Muscle of leg (tissue), 11 donors: Measurements from ENCODE around the gene TMA7. TPM values are rescaled to one million over a fixed set of nuclear protein-coding genes. Genes with fewer than 3 reads are reported as not detected.
"Not testable (repeated sequence)": the region's sequence is repeated elsewhere in the genome, so short reads cannot be mapped to it uniquely, and the experiment has no call there.

ENCODE experiments used
- DNase-seq: peaks from one replicate; pipeline ENCODE4 v3.0.0; 2013
- H3K27ac ChIP-seq: one replicate; pipeline ENCODE4 v1.5.1; 2013; ENCODE audit warnings: mild to moderate bottlenecking, low read length, control low read depth
- H3K27me3 ChIP-seq: one replicate; pipeline ENCODE4 v1.6.1; 2013; ENCODE audit warnings: low read length; ENCODE audit not compliant: control insufficient read depth, insufficient read depth
- H3K36me3 ChIP-seq: one replicate; pipeline ENCODE4 v1.6.1; 2013; ENCODE audit warnings: low read length; ENCODE audit not compliant: control insufficient read depth, insufficient read depth
- H3K4me1 ChIP-seq: one replicate; pipeline ENCODE4 v1.6.1; 2013; ENCODE audit warnings: low read length; ENCODE audit not compliant: control insufficient read depth, insufficient read depth
- H3K4me3 ChIP-seq: one replicate; pipeline ENCODE4 v1.5.1; 2013; ENCODE audit warnings: low read length, control low read depth
- H3K9me3 ChIP-seq: replicated peaks from 2 replicates; pipeline ENCODE4 v1.6.1; 2013; ENCODE audit warnings: low read depth, low read length; ENCODE audit not compliant: control insufficient read depth
- WGBS: methylation state at CpG from one replicate; pipeline ENCODE4 v1.1.5; 2013; ENCODE audit warnings: missing lambda C conversion rate; ENCODE audit not compliant: insufficient coverage; 5-methylcytosine and 5-hydroxymethylcytosine counted together
- polyA plus RNA-seq, 8 donors: library from polyadenylated mRNA; unstranded; fragments of 120-200 nt; gene quantifications; one replicate each; pipeline versions ENCODE4 v1.2.1 to v1.2.3, GENCODE V29; 2013; ENCODE audit warnings: inconsistent platforms in 1 of 8, low replicate concordance in 1 of 8; ENCODE audit not compliant: insufficient read length in 8 of 8, insufficient read depth in 1 of 8
- total RNA-seq: library from RNA; stranded (reverse); fragments of 120-200 nt; gene quantifications from one replicate; pipeline ENCODE4 v1.2.4, GENCODE V29; 2013

TMA7 gene
- total and polyA plus RNA-seq, 9 donors, result 170 to 391 (median 214) TPM

DNA sequence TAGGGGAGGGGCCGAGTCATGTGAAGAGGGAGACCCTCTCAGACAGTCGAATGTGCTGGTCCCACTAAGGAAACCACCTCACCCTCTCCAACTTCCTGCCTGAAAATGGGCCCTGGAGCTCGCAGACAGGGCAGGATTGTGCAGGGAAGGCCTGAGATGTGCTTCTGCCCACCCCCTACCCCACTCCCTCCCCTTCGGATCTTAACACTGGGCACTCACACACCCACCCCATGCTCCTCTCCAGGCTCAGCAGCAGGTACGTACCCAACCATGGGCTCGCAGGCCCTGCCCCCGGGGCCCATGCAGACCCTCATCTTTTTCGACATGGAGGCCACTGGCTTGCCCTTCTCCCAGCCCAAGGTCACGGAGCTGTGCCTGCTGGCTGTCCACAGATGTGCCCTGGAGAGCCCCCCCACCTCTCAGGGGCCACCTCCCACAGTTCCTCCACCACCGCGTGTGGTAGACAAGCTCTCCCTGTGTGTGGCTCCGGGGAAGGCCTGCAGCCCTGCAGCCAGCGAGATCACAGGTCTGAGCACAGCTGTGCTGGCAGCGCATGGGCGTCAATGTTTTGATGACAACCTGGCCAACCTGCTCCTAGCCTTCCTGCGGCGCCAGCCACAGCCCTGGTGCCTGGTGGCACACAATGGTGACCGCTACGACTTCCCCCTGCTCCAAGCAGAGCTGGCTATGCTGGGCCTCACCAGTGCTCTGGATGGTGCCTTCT lies 26.5 kb downstream of the TMA7 start:
- Histone ChIP-seq H3K36me3 (peaks cover 60% of the 10 kb centered on the region), H3K27ac (peak overlapping the region; percentile 100), H3K4me1 (peaks cover 69% of the 10 kb centered on the region), H3K9me3 (no peaks in the 10 kb centered on the region), H3K27me3 (no peaks in the 10 kb centered on the region), H3K4me3 (peak overlapping the region; percentile 69)
- DNase-seq, result peak; percentile 41
- 37% methylated on average over 17 of the region's 19 CpGs for WGBS

DNA sequence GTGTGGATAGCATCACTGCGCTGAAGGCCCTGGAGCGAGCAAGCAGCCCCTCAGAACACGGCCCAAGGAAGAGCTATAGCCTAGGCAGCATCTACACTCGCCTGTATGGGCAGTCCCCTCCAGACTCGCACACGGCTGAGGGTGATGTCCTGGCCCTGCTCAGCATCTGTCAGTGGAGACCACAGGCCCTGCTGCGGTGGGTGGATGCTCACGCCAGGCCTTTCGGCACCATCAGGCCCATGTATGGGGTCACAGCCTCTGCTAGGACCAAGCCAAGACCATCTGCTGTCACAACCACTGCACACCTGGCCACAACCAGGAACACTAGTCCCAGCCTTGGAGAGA lies 27.0 kb downstream of the TMA7 start:
- no peaks in the 10 kb centered on the region for H3K9me3 ChIP-seq
- H3K4me1 ChIP-seq, result peaks cover 74% of the 10 kb centered on the region
- peaks cover 60% of the 10 kb centered on the region for H3K36me3 ChIP-seq
- peak overlapping the region; percentile 69 for H3K4me3 ChIP-seq
- H3K27me3 ChIP-seq, result no peaks in the 10 kb centered on the region
- 73% methylated on average over 8 of the region's 9 CpGs for WGBS
- no peak for DNase-seq
- peak overlapping the region; percentile 100 for H3K27ac ChIP-seq

DNA sequence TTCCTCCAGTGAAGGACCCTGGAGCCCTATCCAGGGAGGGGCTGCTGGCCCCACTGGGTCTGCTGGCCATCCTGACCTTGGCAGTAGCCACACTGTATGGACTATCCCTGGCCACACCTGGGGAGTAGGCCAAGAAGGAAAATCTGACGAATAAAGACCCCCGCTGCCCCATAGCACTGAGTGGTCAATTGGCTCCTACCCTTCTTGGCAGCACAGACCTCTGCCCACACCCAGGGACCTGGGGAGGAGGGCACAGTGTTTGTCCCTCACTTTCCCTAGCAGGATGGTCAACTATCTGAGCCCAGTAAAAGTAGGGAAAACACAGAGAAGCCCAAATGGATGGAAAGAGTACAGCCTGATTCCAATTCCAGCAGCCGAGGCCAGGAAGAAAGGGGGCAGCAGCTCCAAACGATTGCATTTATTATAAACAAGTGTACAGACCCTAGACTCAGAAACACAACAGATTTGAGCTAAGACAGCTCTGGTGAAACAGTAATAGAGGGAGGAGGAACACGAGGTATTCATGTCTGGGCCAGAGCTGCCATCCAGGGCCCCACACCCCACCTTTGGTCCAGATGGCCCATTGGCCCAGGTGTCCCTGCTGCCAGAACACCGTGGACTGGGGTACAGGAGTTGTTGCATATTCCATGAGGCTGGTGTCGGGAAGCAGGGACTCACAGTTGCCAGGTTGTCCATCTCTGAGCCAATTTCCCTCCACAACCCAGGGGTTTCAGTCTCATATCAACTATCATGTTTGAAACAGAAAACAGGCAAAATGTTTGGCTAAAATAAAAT lies 27.6 kb downstream of the TMA7 start:
- DNase-seq, result no peak
- Histone ChIP-seq H3K4me3 (peak overlapping the region; percentile 69), H3K27ac (peak overlapping the region; percentile 100), H3K4me1 (peaks cover 75% of the 10 kb centered on the region), H3K27me3 (no peaks in the 10 kb centered on the region), H3K9me3 (no peaks in the 10 kb centered on the region), H3K36me3 (peaks cover 59% of the 10 kb centered on the region)
- 80% methylated on average over 2 of the region's 7 CpGs for WGBS

DNA sequence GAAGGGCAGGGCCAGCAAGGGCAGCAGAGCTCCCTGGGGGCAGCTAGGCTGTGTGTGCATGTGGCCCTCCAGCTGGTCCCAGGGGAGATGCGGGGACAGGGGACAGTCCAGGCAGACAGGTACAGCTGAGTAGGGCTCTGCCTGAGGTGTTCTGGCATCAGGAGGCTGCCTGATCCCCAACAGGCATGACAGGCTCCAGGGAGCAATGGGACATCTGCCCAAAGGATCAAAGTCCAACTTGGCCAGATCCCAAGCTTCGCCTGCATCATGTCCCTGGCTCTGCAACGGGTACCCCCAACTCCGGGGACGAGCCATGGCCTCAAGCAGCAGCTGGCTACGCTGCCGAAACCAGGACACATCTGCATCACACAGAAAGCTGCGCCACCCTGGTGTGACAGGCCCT lies 28.3 kb downstream of the TMA7 start:
- Histone ChIP-seq H3K27me3 (no peaks in the 10 kb centered on the region), H3K36me3 (peaks cover 54% of the 10 kb centered on the region), H3K27ac (peak overlapping the region; percentile 6), H3K9me3 (no peaks in the 10 kb centered on the region), H3K4me1 (peaks cover 81% of the 10 kb centered on the region), H3K4me3 (no peak overlapping the region)
- DNase-seq, result no peak
- 61% methylated on average over 7 of the region's 8 CpGs for WGBS

DNA sequence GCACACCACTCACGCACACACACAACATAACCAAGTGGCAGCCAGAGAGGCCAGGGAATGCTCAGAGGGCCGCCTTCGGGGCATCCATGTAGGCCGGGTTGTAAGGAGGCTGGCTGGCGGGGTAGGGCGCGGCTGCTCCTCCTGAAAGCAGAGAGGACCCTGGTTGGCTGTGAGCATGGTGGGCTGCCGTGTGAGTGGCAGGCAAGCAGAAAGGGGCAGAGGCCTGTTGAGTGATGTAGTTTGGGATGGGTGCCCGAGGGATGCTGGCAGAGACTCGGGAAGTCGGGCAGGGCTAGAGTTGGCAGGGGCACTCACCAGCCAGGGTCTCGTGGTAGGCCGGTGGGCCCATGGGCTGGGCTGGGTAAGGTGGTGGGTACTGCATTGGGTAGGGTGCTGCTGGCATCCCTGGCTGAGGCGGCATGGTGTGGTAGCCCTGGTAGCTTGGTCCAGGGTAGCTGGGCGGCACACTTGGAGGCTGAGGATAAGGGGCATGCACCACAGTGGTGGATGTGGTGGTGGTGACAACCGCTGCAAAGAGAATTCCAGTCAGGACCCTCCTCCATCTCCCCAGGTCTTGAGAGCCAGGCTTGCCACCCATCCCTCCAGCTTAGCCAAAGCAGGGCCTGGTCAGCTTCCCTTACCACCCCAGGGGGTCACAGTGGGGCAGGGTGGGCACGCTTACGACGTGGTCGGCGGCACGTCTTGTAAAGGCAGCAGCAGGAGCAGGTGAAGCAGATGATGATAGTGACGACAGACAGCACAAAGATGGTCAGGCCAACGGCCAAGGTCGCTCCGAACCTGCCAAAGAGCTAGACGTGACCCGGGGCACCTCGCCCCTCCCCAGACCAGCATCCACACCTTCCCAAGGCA lies 29.2 kb downstream of the TMA7 start:
- Histone ChIP-seq H3K27me3 (no peaks in the 10 kb centered on the region), H3K9me3 (no peaks in the 10 kb centered on the region), H3K4me1 (peaks cover 85% of the 10 kb centered on the region), H3K36me3 (peaks cover 46% of the 10 kb centered on the region), H3K4me3 (no peak overlapping the region), H3K27ac (no peak overlapping the region)
- 84% methylated on average over 14 of the region's 29 CpGs for WGBS
- DNase-seq, result no peak

DNA sequence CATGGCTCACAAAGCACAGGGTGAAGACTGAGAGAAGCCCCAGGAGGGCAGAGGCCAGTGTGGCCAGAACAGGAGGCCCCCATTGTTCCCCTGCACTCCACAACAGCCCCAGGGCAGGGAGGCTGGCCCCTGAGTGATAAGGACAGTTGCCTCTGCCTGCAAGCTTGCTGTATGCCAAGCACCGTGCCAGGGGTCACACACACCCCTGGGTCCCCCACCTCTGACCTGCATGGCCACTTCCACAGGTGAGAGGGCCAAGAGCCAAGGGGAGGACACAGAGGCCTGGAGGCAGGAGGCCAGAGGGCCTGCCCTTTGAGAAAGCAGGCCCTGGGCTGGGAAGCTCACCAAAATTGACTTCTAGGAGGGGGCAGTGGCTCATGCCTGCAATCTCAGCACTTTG lies 30.2 kb downstream of the TMA7 start:
- no peak overlapping the region for H3K4me3 ChIP-seq
- no peaks in the 10 kb centered on the region for H3K9me3 ChIP-seq
- peaks cover 39% of the 10 kb centered on the region for H3K36me3 ChIP-seq
- H3K27ac ChIP-seq, result peak overlapping the region; percentile 42
- H3K27me3 ChIP-seq, result no peaks in the 10 kb centered on the region
- WGBS, result 73% methylated on average over 1 of the region's 1 CpG
- DNase-seq, result no peak
- H3K4me1 ChIP-seq, result peaks cover 76% of the 10 kb centered on the region

DNA sequence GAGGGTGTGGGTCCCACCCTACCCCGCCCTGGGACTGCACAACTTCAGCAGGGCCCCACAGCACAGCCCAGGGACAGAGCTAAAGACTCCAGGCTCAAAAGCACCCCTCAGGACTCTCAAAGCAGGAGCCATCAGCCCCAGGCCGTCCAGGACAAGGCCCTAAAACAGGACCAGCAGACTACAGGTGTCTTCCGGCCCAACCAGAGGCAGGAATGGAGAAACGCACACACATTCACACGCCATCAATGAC lies 32.5 kb downstream of the TMA7 start:
- no peak for DNase-seq
- peak overlapping the region; percentile 73 for H3K4me3 ChIP-seq
- H3K36me3 ChIP-seq, result peaks cover 28% of the 10 kb centered on the region
- WGBS, result 0% methylated on average over 4 of the region's 5 CpGs
- peaks cover 53% of the 10 kb centered on the region for H3K4me1 ChIP-seq
- no peaks in the 10 kb centered on the region for H3K27me3 ChIP-seq
- H3K27ac ChIP-seq, result peak overlapping the region; percentile 100
- no peaks in the 10 kb centered on the region for H3K9me3 ChIP-seq

DNA sequence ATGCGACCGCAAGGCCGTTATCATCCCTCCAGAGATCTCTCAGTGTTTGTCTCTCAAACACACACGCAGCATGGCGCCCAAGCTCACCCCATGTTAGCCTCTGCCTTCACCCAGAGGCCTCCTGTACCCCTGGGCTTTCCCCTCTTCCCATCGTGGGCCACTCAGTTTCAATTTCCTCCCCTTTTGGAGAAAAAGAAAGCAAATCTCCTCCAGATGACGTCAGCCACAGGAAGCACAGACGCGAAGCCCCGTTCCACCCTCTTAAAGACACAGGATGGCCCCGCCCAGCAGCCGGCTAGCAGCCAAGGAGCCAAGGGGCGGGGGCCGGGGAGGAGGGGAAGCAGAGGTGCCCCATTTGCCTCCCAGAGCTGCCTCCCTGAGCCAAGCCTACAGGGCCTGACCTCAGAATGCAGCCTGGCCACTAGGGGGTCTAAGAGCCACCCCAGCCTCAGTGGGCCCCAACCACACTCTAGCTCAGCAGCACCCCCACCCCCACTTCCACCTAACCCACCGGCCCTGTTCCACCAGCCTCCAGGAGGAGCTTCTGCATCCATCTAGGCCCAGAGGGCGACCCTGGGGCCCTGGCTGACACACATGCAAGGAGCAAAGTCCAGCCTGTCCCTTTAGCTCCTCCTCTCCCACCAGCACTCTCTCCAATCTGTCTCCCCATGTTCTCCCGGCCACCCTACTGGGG lies 33.0 kb downstream of the TMA7 start:
- peaks cover 48% of the 10 kb centered on the region for H3K4me1 ChIP-seq
- H3K36me3 ChIP-seq, result peaks cover 24% of the 10 kb centered on the region
- peak; percentile 97 for DNase-seq
- peak overlapping the region; percentile 73 for H3K4me3 ChIP-seq
- no peaks in the 10 kb centered on the region for H3K27me3 ChIP-seq
- WGBS, result 2% methylated on average over 16 of the region's 17 CpGs
- no peaks in the 10 kb centered on the region for H3K9me3 ChIP-seq
- H3K27ac ChIP-seq, result peak overlapping the region; percentile 100

DNA sequence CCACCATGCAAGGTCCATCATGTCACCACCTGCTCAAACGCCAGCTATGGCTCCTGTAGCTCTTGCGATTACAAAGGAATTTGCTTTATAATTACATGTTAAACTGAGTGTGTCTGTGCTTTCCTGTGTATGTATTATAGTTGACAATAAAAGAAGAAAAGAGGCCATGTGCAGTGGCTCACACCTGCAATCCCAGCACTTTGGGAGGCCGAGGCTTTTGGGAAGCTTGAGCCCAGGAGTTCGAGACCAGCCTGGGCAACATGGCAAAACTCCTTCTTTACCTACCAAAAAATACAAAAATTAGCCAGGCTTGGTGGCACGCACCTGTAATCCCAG lies 33.5 kb downstream of the TMA7 start:
- Histone ChIP-seq H3K27ac (peak overlapping the region; percentile 100), H3K36me3 (peaks cover 19% of the 10 kb centered on the region), H3K4me3 (no peak overlapping the region), H3K9me3 (no peaks in the 10 kb centered on the region), H3K4me1 (peaks cover 43% of the 10 kb centered on the region), H3K27me3 (no peaks in the 10 kb centered on the region)
- no peak for DNase-seq
- WGBS, result 83% methylated on average over 1 of the region's 5 CpGs

DNA sequence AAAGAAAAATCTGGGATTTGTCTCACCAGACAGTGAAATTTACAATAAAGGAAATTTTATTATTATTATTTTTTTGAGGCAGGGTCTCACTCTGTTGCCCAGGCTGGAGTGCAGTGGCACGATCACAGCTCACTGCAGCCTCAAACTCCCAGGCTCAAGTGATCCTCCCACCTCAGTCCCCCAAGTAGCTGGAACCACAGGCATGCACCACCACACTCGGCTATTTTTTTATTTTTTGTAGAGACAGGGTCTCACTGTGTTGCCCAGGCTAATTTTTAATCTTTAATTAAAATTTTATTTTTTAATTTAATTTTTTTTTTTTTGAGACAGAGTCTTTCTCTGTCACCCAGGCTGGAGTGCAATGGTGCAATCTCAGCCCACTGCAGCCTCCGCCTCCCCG lies 34.0 kb downstream of the TMA7 start:
- Histone ChIP-seq H3K36me3 (peaks cover 14% of the 10 kb centered on the region), H3K4me1 (peaks cover 38% of the 10 kb centered on the region)
- not testable (repeated sequence) for DNase-seq, H3K4me3 ChIP-seq, H3K9me3 ChIP-seq, H3K27me3 ChIP-seq, H3K27ac ChIP-seq
- no CpG with 5 or more reads among the region's 4 CpGs for WGBS
